Stimulated activated CD8-positive, alpha-beta memory T cell treated with anti-CD3 and anti-CD28 coated beads, Interleukin-15, amount 100 ng/mL, for 24 hours (primary cell): ENCODE data around the gene DBI.

Experiments used
- DNase-seq: peaks from one replicate; pipeline ENCODE4 v3.0.0-alpha.2; 2020; ENCODE audit warnings: low read depth

DBI gene

DNA sequence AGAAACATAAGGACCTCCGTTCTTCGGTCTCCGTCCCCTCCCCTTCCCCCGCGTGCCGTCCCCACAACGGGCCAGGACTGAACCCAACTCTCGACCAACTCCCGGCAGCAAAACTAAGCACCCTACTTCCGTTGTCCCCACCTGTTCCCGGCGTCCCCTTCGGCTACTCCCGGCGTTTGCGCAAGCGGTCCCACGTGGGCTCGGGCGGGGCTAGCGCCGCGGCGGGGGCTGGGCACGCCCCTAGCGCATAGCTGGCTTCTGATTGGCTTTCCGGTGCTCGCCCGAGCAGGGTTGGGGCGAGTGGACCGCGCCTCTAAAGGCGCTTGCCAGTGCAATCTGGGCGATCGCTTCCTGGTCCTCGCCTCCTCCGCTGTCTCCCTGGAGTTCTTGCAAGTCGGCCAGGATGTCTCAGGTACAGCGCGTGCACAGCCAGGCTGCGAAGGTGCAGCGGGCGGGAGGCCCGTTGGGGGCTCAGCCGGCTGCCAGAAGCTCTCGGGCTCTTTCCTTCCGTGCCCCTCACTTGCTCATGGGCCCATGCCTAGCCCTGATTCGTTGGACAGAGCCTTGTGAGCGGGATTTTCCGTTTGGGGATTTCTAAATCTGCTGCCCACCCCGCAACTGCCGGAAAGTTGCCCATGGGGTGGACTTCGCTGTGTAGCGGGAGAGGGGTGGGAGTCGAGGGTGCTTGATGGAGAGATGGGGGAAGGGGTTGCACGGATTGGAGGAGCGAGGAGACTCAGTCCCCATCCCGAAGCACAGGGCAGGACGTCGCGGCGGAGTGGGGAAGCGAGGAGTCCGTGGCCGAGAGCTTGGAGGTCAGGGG, at the start of gene DBI, which contains the start of gene C2orf76:
Gene DBI (plus strand): TSS at position 329 of the 823 bp plus-strand sequence. CDS start 75 bp downstream, at position 404.
Gene C2orf76 (minus strand): TSS at position 186 of the 823 bp plus-strand sequence. CDS start 26,875 bp downstream, outside the sequence.
- peak; percentile 83 for DNase-seq

GRCh38 chr2:119317554-119317953, 49.2 kb upstream of the DBI start:
- no peak for DNase-seq

DNA sequence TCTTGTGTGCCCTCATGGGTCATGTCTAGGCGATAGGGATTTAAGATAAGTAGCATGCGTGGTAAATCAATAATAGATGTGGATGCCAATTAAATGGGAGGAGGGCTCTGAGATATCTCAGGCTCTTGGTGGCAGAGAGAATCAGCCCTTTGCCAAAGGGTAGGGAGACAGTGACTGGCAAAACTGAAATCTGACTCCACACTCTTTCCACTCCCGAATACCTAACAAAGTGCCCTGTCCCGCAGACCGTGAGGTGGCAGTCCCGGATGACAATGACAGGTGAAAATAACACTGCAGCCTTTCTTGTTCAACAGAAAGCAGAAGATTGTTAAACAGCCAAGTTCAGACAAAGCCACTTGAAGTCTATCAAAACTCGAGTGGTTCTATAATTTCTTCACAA, 47.2 kb upstream of the DBI start:
- no peak for DNase-seq

DNA sequence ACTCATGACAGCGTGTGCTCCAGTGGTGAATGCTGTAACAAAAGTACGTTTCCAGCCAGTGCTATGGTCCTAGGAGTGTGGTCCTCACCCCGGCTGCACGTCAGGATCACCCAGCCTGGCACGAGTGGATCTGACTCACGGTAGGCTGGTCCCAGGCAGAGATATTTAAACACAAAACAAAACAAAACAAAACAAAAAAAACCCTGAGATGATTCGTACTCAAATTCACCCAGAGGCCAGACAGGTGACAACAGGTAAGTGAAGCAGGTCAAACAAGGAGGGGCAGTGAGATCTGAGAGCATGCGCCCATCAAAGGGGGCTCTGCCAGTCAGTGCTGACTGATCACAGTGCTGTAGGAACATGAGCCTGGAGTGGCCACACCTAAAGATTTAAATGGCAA, 43.3 kb upstream of the DBI start:
- DNase-seq = no peak

GRCh38 chr2:119324685-119325270, 42.0 kb upstream of the DBI start:
- DNase-seq = no peak

- DNase-seq = no peak
Measured at GRCh38 chr2:119326938-119327337, 39.8 kb upstream of the DBI start.

DNA sequence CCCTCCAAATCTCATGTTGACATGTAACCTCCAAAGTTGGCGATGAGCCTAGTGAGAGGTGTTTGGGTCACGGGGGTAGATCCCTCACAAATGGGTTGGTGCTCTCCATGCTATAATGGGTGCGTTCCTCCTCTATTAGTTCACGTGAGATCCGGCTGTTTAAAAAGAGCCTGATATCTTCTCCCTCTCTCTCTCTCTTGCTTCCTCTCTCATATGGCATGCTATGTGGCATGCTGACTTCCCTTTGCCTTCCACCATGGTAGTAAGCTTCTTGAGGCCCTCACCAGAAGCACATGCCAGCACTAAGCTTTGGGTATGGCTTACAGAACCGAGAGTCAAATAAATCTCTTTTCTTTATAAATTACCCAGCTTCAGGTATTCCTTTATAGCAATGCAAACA, 39.3 kb upstream of the DBI start:
- DNase-seq = no peak

- no peak for DNase-seq
Measured at GRCh38 chr2:119332953-119333352, 33.8 kb upstream of the DBI start.

DNA sequence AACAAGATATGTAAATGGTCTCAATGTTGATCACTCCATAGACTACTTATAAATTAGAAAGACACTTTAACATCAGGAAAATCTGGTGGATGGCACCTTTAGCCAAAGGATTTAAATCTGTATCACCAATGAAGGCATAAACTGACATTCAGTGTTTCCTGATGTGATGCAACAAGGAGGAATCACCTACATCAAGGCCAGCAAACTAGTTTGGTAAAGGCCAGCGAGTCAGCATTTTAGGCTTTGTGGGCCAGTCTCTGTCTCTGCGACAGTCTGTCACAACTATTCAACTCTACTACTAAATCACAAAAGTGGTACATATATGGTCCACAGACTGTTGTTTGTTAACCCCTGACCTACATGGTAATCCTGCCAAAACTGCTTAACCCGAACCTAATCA, 33.4 kb upstream of the DBI start:
- DNase-seq = no peak

DNA sequence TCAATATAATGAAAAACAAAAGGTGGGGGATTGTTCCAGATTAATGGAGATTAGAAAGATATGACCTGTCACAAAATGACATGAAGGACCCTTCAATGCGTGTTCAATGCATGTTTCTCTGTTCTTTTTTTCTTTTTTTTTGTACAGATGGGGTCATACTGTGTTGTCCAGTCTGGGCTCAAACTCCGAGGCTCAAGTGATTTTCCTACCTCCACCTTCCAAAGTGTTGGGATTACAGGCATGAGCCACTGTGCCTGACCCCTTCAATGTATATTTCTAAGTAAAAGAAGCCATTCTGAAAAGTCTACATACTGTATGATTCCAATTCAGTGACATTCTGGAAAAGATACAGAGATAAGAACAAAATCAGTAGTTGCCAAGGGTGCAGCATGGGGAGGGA, 32.9 kb upstream of the DBI start:
- DNase-seq = no peak

- DNase-seq = no peak
Measured at GRCh38 chr2:119337749-119338148, 29.0 kb upstream of the DBI start.

DNA sequence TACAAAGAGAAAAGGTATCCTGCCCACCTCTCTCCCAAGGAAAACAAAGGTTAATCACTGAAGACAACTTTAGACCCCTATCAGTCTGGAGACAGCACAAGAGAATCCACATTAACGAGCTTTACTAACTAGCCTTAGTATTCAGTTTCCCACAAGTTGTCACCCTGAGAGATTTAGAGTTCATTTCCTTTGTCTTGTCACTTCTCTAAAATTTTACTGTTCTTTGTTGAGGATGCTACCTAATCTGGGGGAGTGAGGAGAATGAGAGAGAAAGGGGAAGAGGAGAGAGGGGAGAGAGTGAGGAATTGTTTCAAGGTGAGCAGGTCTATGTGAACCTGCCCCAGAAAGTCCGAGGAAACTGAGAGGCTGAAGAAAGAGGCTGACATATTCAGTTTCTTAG, 28.5 kb upstream of the DBI start:
- DNase-seq = no peak

DNA sequence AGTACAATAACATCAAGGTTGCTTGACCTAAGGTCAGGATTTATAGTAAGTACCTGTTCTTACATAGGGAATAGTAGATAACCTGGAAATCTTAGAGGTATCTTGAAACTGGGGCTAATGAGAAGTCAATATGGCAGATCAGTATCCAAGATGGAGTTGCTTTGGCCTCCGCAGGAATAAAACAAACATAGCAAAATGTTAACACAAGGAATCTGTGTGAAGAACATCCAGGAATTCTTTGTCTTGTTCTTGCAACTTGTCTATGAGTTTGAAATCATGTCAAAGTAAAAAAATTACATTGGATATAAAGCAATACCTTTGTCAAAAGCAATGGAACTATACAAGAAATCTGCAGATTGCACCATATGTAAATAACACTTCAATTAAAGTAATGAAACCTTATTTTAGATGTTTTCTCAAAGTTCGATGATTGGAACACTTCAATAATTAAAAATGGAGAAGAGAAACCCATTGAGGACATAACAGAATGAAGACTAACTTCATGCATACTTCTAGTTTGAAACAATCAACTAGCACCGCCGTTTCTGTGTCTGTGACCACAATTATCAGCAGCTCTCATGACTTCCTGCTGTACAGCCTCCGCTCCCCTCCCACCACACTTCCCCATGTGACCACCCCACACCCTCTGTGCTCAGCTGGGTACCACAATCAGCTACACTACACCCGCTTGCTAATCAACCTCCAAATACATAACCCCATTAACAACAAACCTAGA, 27.8 kb upstream of the DBI start:
- no peak for DNase-seq

GRCh38 chr2:119339562-119339923, 27.2 kb upstream of the DBI start:
- no peak for DNase-seq

GRCh38 chr2:119341684-119342083, 25.1 kb upstream of the DBI start:
- no peak for DNase-seq

DNA sequence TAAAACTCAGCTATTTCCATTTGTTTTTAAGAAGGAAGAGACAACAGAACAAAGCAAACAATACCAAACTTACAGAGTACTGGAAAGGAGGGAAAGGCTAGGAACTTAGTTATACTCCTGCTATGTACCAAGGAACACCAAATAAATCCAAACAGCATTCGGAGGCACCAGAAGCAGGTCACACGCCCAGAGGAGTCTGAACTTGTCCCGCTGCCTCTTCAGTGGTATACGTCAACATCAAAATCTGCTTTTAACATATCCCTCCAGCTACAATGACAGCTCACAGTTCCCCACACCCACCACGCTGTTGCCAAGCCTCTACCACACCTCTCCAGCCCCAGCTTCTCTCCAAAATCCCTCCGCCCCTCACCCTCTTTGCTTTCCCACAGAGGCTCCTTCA, 17.5 kb upstream of the DBI start:
- no peak for DNase-seq

DNA sequence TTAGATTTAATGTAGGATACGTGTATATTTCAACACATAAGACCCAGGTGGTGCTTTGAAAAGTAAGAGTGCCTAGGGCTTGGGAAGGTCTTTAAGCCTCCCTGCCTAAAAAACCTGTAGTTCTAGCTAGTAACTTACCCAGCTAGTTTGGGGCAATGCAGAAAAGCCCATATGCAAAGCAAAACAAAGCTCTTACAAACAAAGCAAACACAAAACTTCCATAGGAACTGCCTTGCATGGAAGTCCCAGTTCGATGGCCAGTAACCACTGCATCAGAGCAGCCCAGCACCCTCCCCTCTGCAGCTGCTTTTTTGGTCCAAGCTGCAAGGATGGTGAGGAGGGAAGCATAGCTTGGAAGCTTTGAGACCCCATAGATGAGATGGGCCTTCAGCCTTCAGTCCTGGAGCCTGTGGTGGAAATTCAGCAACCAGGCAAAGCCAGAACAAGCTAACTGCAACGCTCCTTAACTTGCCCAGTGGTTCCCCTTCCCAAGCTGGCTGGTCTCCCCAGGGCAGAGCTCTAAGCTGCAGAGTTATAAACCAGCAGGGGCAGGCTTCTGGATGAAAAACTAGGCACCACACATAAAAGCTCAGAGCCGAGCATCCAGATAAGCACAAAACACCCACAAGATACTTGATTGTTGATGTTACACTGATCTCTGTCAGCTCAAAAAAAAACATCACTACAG, 16.3 kb upstream of the DBI start:
- DNase-seq = no peak

GRCh38 chr2:119352357-119352756, 14.4 kb upstream of the DBI start:
- no peak for DNase-seq

GRCh38 chr2:119354860-119355259, 11.9 kb upstream of the DBI start:
- no peak for DNase-seq

- DNase-seq = no peak
Measured at GRCh38 chr2:119359774-119360173, 7.0 kb upstream of the DBI start.

DNA sequence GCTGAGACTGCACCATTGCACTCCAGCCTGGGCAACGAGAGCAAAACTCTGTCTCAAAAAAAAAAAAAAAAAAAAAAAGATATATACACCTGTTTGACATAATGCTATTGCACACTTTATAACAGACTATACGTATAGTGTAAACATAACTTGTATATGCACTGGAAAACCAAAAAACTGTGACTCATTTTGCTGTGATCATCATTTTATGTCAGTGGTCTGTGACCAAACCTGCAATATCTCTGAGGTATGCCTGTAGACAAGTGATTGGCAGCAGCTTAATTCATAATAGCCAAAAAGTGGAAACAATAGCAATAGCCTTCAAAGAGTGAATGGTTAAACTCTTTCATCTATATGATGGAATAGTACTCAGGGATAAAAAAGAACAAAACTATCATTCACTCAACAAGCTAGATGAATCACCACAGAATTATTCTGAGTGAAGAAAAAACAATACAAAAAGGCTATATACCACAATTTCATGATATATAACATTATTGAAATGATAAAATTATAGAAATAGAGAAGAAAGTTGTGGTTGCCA, 6.3 kb upstream of the DBI start:
- no peak for DNase-seq

GRCh38 chr2:119364798-119365197, 2.0 kb upstream of the DBI start:
- DNase-seq = no peak
